ENCODE measurements around the gene PUDP.

Gene PUDP

GRCh38 chrX:7074908-7075204 is 73.1 kb downstream of the PUDP start:
- no peak overlapping the region for H3K27ac Mint-ChIP-seq
- no peak overlapping the region for H3K4me3 Mint-ChIP-seq
- no peaks in the 10 kb centered on the region for H3K27me3 Mint-ChIP-seq (ENCODE audit: low read depth, poor library complexity)

DNA sequence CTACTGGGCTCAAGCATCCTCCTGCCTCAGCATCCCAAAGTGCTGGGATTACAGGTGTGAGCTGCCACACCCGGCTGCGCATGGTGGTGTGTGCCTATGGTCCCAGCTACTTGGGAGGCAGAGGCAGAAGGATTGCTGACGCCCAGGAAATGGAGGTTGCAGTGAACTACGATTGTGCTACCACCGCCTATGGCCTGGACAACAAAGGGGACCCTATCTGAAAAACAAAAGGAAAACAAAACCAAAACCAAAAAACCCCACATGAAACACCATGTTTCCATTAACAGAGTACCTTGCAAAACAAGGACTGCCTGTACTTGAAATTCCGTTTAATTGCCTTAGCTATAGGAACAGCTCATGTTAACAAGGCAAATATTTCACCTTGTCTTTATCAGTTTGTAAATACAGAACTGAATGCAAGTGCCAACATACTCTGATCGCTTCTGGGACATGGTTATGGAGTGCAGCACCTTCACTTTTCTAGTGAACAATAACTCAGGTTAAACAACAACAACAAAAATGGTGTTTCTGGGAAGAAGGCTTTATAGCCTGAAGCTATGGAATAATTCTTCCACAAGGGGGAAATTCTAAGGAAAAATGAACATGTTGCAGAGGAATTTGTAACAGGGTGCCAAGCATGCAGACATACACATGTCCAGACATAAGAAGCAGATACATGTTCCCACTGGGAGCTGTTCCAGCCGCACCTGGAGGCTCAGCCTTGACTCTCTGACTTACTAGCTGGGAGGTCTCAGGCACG is 73.6 kb downstream of the PUDP start:
- Mint-ChIP-seq H3K27me3 (ENCODE audit: low read depth, poor library complexity) (no peaks in the 10 kb centered on the region), H3K4me1 (no peaks in the 10 kb centered on the region), H3K36me3 (ENCODE audit: low read depth) (peaks cover 67% of the 10 kb centered on the region), H3K27ac (no peak overlapping the region), H3K4me3 (no peak overlapping the region), H3K9me3 (peaks cover 3% of the 10 kb centered on the region)
- TF ChIP-seq, protein P1, sequence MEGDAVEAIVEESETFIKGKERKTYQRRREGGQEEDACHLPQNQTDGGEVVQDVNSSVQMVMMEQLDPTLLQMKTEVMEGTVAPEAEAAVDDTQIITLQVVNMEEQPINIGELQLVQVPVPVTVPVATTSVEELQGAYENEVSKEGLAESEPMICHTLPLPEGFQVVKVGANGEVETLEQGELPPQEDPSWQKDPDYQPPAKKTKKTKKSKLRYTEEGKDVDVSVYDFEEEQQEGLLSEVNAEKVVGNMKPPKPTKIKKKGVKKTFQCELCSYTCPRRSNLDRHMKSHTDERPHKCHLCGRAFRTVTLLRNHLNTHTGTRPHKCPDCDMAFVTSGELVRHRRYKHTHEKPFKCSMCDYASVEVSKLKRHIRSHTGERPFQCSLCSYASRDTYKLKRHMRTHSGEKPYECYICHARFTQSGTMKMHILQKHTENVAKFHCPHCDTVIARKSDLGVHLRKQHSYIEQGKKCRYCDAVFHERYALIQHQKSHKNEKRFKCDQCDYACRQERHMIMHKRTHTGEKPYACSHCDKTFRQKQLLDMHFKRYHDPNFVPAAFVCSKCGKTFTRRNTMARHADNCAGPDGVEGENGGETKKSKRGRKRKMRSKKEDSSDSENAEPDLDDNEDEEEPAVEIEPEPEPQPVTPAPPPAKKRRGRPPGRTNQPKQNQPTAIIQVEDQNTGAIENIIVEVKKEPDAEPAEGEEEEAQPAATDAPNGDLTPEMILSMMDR (IDR thresholded peaks at IDR 0.05), result no peak
- no peak for DNase-seq

More at GRCh38 chrX:7074908-7075204, 73.1 kb downstream of the PUDP start:
- TF ChIP-seq, protein P1 (IDR thresholded peaks at IDR 0.05), result no peak
- no peaks in the 10 kb centered on the region for H3K9me3 Mint-ChIP-seq
- H3K4me1 Mint-ChIP-seq, result no peaks in the 10 kb centered on the region
- peaks cover 62% of the 10 kb centered on the region for H3K36me3 Mint-ChIP-seq (ENCODE audit: low read depth)
- DNase-seq, result no peak

DNA sequence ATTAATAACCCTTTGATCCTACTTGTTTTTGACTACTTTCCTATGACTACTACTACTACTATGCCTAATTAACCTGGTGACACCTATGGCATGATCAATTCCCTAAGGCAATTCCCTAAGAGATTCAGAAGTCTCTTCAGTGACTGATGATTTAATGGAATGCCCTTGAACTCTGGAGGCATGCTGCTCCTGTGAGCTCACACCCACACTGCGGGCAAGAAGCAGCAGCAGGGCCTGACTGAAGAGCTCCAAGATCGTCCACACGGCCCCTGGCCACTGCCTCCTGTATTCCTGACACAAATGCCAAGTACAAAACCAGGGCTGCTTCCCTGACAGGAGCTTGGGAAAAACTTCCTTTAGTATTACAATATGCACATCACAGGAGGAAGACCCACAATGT is 74.6 kb downstream of the PUDP start:
- Mint-ChIP-seq H3K4me1 (no peaks in the 10 kb centered on the region), H3K9me3 (peaks cover 7% of the 10 kb centered on the region), H3K36me3 (ENCODE audit: low read depth) (peaks cover 70% of the 10 kb centered on the region), H3K27ac (peak overlapping the region; percentile 7), H3K27me3 (ENCODE audit: low read depth, poor library complexity) (no peaks in the 10 kb centered on the region), H3K4me3 (no peak overlapping the region)
- TF ChIP-seq, protein P1 (IDR thresholded peaks at IDR 0.05), result no peak
- DNase-seq, result no peak

DNA sequence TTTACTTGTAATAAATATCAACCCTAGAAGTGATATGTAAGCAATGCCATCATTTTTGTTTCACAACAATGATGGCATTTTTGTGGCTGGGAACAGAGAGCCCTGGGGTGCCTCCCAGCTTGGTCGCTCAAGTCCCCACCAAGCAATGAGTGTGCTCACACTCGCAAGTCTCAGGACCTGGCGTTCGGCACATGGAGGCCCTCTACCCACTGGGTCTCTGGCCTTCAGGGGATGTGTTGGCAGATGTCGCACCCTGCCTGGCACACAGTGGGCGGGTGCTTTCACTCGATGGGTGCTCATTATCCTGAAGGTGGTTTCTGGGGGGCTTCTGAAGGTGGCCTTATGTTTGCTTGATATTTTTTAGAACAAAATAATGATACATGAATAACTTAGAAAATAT is 75.1 kb downstream of the PUDP start:
- H3K27me3 Mint-ChIP-seq (ENCODE audit: low read depth, poor library complexity), result no peaks in the 10 kb centered on the region
- no peaks in the 10 kb centered on the region for H3K4me1 Mint-ChIP-seq
- DNase-seq, result no peak
- peaks cover 12% of the 10 kb centered on the region for H3K9me3 Mint-ChIP-seq
- TF ChIP-seq, protein P1 (IDR thresholded peaks at IDR 0.05), result no peak
- no peak overlapping the region for H3K4me3 Mint-ChIP-seq
- no peak overlapping the region for H3K27ac Mint-ChIP-seq
- peaks cover 75% of the 10 kb centered on the region for H3K36me3 Mint-ChIP-seq (ENCODE audit: low read depth)

DNA sequence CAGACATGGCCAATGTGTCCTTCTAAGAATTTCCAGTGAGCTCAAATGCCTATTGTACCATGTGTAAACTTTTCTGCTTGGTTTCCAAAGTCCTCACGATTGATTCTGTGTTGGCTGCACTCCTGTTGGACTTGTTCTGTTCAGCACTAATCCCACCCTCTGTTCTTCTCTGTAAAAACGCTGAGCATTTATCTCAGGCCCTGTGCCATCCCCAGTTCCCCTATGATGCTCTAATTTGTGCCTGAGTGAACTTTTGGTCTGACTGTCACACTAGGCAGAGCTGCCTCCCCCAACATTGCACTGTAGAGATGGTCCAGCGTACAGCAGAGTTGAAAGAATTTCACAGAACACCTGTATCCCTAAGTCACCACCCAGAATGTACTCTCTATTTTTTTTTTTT is 76.6 kb downstream of the PUDP start:
- peaks cover 27% of the 10 kb centered on the region for H3K9me3 Mint-ChIP-seq

More for the DNA sequence above, 76.6 kb downstream of the PUDP start:
- peaks cover 75% of the 10 kb centered on the region for H3K36me3 Mint-ChIP-seq (ENCODE audit: low read depth)
- H3K4me1 Mint-ChIP-seq, result no peaks in the 10 kb centered on the region
- H3K4me3 Mint-ChIP-seq, result no peak overlapping the region
- no peak overlapping the region for H3K27ac Mint-ChIP-seq
- H3K27me3 Mint-ChIP-seq (ENCODE audit: low read depth, poor library complexity), result no peaks in the 10 kb centered on the region
- TF ChIP-seq, protein P1 (IDR thresholded peaks at IDR 0.05), result no peak
- DNase-seq, result no peak

Data from nephron progenitor cell (in vitro differentiated cells).